A673 (cell line): ENCODE results near the gene ZIM2. TPM values are rescaled to one million over a fixed set of nuclear protein-coding genes. Genes with fewer than 3 reads are reported as not detected.

Experiments used
- BruUV-seq: library from RNA; stranded (reverse); fragments of 400-500 nt; replicated peaks from 2 replicates; lab custom pipeline; 2021; lab: Mats Ljungman, UMichigan
- CTCF ChIA-PET: fragments of 300-600 bp; sonication (Branson Sonifier 250); formaldehyde crosslinking; loops from one replicate; lab custom pipeline; 2022; ENCODE audit warnings: antibody characterized with exemption; lab: Charles Lee
- POLR2A ChIA-PET: fragments of 300-600 bp; sonication (Branson Sonifier 250); formaldehyde crosslinking; loops from one replicate; lab custom pipeline; 2022; ENCODE audit warnings: antibody characterized with exemption; ENCODE audit not compliant: low non-redundant PET; lab: Charles Lee
- DNase-seq: peaks from one replicate; pipeline ENCODE4 v3.0.0-alpha.2; 2015; ENCODE audit warnings: low spot score
- H3K27ac ChIP-seq: fragments of 200-600 bp; sonication (generic); 2 replicates; pipeline ENCODE4 v1.5.1; 2016; ENCODE audit warnings: mixed run types, low read depth, mild to moderate bottlenecking, mixed read lengths, antibody characterized with exemption, low read length; ENCODE audit not compliant: poor library complexity, severe bottlenecking
- H3K27me3 ChIP-seq: fragments of 200-600 bp; sonication (generic); replicated peaks from 2 replicates; pipeline ENCODE4 v1.6.1; 2017; ENCODE audit warnings: mixed run types, low read depth, mild to moderate bottlenecking, mixed read lengths, antibody characterized with exemption, low read length; ENCODE audit not compliant: insufficient read depth, poor library complexity
- H3K36me3 ChIP-seq: fragments of 200-600 bp; sonication (generic); 2 replicates; pipeline ENCODE4 v1.6.1; 2016; ENCODE audit warnings: mixed run types, mild to moderate bottlenecking, mixed read lengths, antibody characterized with exemption, low read length; ENCODE audit not compliant: insufficient read depth, poor library complexity, severe bottlenecking
- H3K4me1 ChIP-seq: fragments of 200-600 bp; sonication (generic); 2 replicates; pipeline ENCODE4 v1.6.1; 2017; ENCODE audit warnings: mixed run types, mild to moderate bottlenecking, mixed read lengths, antibody characterized with exemption, low read length; ENCODE audit not compliant: insufficient read depth, poor library complexity, severe bottlenecking
- H3K4me3 ChIP-seq: fragments of 200-600 bp; sonication (generic); 2 replicates; pipeline ENCODE4 v1.5.1; 2016; ENCODE audit warnings: low read depth, mixed run types, mild to moderate bottlenecking, mixed read lengths, low read length; ENCODE audit not compliant: poor library complexity, severe bottlenecking
- H3K9me3 ChIP-seq: fragments of 200-600 bp; sonication (generic); 2 replicates; pipeline ENCODE4 v1.6.1; 2016; ENCODE audit warnings: mixed run types, low read depth, mild to moderate bottlenecking, mixed read lengths, antibody characterized with exemption, low read length; ENCODE audit not compliant: poor library complexity, severe bottlenecking
- EZH2 ChIP-seq: fragments of 200-600 bp; sonication (generic); IDR thresholded peaks from 2 replicates; pipeline ENCODE4 v1.6.1; 2017; ENCODE audit warnings: borderline replicate concordance, low read depth, mild to moderate bottlenecking, mixed read lengths, antibody characterized with exemption, low read length; ENCODE audit not compliant: poor library complexity, severe bottlenecking
- intact Hi-C: fragments of 100-400 bp; cut with micrococcal nuclease; formaldehyde crosslinking; loops from one replicate; pipeline ENCODE4 v1.10.0; 2022; ENCODE audit not compliant: unreplicated experiment
- total RNA-seq: library from RNA; stranded (reverse); gene quantifications from 2 replicates; pipeline ENCODE4 v1.2.3, GENCODE V29; 2021
- TF ChIP-seq, protein P1 (sequence below): fragments of 300-800, 200-600 bp; sonication (generic); conservative IDR thresholded peaks from 2 replicates; pipeline ENCODE4 v1.5.1; 2017; ENCODE audit warnings: low read depth, mild to moderate bottlenecking, antibody characterized with exemption, low read length, moderate library complexity, mixed read lengths

Gene ZIM2
- total RNA-seq, 1 experiment from 2014 or later = 4.6 TPM

DNA sequence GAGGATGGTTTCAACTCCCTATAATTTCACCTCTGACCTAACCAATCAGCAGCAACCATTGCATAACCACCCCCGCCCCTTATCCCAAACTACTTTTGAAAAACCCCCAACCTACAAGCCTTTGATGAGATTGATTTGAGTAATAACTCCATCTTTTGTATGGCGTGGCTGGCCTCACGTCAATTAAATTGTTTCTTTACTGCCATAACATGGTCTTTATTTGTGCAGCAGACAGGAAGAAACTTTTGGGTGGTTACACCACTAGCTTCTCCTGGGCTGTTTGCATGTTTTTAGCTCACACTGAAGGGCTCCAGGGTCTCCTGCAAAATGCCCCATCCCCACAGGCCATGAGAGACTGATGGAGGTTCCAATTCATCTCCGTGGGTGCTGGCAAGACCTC is 34.0 kb upstream of the ZIM2 start:
- CTCF ChIA-PET = no interaction called here
- intact Hi-C loops = no loop called here

DNA sequence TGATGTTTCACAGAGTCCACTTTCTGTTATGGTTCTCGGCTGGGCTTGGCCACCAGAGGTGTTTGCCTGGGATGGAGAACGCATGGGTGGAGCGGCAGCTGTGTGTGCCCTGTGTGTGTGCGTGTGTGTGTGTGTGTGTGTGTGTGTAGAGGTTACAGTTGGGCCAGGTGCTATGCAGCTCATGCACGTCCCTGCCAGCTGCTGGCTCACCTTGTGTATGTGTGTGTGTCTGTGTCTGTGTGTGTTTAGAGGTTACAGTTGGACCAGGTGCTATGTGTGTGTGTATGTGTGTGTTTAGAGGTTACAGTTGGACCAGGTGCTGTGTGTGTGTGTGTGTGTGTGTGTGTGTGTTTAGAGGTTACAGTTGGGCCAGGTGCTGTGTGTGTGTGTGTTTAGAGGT is 33.0 kb upstream of the ZIM2 start:
- ChIA-PET POLR2A (no interaction called here), CTCF (no interaction called here)
- H3K27me3 ChIP-seq = no peaks in the 10 kb centered on the region
- intact Hi-C loops = no loop called here
- no peak overlapping the region for H3K27ac ChIP-seq
- no peaks in the 10 kb centered on the region for H3K9me3 ChIP-seq
- DNase-seq = no peak
- no TSS peak for BruUV-seq
- no peak overlapping the region for H3K4me3 ChIP-seq
- H3K4me1 ChIP-seq = no peaks in the 10 kb centered on the region
- TF ChIP-seq EZH2 = no peak
- TF ChIP-seq, protein P1, sequence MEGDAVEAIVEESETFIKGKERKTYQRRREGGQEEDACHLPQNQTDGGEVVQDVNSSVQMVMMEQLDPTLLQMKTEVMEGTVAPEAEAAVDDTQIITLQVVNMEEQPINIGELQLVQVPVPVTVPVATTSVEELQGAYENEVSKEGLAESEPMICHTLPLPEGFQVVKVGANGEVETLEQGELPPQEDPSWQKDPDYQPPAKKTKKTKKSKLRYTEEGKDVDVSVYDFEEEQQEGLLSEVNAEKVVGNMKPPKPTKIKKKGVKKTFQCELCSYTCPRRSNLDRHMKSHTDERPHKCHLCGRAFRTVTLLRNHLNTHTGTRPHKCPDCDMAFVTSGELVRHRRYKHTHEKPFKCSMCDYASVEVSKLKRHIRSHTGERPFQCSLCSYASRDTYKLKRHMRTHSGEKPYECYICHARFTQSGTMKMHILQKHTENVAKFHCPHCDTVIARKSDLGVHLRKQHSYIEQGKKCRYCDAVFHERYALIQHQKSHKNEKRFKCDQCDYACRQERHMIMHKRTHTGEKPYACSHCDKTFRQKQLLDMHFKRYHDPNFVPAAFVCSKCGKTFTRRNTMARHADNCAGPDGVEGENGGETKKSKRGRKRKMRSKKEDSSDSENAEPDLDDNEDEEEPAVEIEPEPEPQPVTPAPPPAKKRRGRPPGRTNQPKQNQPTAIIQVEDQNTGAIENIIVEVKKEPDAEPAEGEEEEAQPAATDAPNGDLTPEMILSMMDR = no peak
- no peaks in the 10 kb centered on the region for H3K36me3 ChIP-seq

More for the DNA sequence above, 34.0 kb upstream of the ZIM2 start:
- TF ChIP-seq EZH2 = no peak
- TF ChIP-seq, protein P1 = no peak
- Histone ChIP-seq H3K27me3 (no peaks in the 10 kb centered on the region), H3K27ac (no peak overlapping the region), H3K4me3 (no peak overlapping the region), H3K36me3 (no peaks in the 10 kb centered on the region), H3K4me1 (no peaks in the 10 kb centered on the region), H3K9me3 (no peaks in the 10 kb centered on the region)
- no peak for DNase-seq
- BruUV-seq = no TSS peak
- POLR2A ChIA-PET = no interaction called here

DNA sequence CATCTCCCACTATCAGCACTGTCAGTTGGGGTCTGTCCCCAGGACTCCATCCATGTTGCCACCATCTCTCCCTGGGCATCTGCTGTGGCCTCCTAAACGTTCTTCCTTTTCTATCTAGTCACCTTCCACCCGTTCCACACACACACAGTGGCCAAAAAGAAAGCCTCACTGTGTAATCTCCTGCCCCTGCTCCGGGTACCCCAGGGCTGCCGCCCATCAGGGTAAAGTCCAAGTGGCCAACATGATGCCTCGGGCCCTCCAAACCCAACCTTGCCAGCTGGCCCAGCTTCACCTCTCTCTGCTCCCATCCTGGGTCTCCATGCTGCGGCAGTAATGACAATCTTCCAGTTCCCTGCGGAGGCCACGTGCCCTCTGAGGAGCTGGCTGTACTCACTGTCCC is 29.4 kb upstream of the ZIM2 start:
- CTCF ChIA-PET = no interaction called here
- H3K9me3 ChIP-seq = no peaks in the 10 kb centered on the region

More for the DNA sequence above, 29.4 kb upstream of the ZIM2 start:
- no peak for DNase-seq
- no peak for TF ChIP-seq EZH2
- TF ChIP-seq, protein P1 = no peak
- H3K4me1 ChIP-seq = no peaks in the 10 kb centered on the region
- H3K4me3 ChIP-seq = no peak overlapping the region
- no peaks in the 10 kb centered on the region for H3K36me3 ChIP-seq
- BruUV-seq = no TSS peak
- POLR2A ChIA-PET = no interaction called here
- H3K27ac ChIP-seq = no peak overlapping the region
- intact Hi-C loops = no loop called here
- no peaks in the 10 kb centered on the region for H3K27me3 ChIP-seq
